Subcutaneous adipose tissue (tissue), 4 donors: ENCODE measurements around the gene PDCD7. TPM values are rescaled to one million over a fixed set of nuclear protein-coding genes. Genes with fewer than 3 reads are reported as not detected.

Experiments
- total RNA-seq, 4 donors: library from RNA; depleted of rRNA; stranded (reverse); fragments of >200 nt; gene quantifications; one replicate each; pipeline ENCODE4 v1.1.0, GENCODE V29; 2016
- TF ChIP-seq, protein P1 (sequence below): fragments of 450-650 bp; IDR thresholded peaks from one replicate; pipeline ENCODE4 v1.5.1; 2016; ENCODE audit warnings: low read depth, mild to moderate bottlenecking, control low read depth, antibody characterized with exemption, moderate library complexity

PDCD7 gene
- total RNA-seq, 4 donors from 2014 or later: 11.9 to 21.1 (median 17.9) TPM

DNA sequence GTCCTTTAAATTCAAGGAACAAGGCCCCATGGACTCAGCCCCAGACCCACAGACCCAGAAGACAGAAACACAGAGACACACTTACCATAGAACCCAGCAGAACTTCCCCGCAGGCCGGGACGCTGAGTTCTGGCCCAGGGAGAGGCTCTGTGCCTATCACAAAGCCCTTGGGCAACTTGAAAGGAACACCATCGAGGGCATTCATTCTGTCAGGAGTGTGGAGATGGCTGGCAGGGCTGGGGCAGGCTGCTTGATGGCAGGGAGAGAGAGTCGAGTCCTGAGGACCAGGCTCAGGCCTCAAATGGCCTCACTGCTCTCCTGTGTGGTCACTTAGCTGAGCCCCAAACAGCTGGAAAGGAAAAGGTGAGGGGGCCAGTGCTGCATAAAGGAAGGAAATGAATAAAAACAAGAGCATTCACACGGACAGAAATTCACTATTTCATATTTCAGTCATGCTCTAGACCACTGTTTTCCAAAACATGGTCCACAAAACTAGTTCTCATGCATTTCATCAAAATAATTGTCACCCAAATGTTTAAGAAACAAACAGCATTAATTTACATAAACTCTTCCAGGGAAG lies 27.5 kb downstream of the PDCD7 start:
- TF ChIP-seq, protein P1, sequence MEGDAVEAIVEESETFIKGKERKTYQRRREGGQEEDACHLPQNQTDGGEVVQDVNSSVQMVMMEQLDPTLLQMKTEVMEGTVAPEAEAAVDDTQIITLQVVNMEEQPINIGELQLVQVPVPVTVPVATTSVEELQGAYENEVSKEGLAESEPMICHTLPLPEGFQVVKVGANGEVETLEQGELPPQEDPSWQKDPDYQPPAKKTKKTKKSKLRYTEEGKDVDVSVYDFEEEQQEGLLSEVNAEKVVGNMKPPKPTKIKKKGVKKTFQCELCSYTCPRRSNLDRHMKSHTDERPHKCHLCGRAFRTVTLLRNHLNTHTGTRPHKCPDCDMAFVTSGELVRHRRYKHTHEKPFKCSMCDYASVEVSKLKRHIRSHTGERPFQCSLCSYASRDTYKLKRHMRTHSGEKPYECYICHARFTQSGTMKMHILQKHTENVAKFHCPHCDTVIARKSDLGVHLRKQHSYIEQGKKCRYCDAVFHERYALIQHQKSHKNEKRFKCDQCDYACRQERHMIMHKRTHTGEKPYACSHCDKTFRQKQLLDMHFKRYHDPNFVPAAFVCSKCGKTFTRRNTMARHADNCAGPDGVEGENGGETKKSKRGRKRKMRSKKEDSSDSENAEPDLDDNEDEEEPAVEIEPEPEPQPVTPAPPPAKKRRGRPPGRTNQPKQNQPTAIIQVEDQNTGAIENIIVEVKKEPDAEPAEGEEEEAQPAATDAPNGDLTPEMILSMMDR: no peak

DNA sequence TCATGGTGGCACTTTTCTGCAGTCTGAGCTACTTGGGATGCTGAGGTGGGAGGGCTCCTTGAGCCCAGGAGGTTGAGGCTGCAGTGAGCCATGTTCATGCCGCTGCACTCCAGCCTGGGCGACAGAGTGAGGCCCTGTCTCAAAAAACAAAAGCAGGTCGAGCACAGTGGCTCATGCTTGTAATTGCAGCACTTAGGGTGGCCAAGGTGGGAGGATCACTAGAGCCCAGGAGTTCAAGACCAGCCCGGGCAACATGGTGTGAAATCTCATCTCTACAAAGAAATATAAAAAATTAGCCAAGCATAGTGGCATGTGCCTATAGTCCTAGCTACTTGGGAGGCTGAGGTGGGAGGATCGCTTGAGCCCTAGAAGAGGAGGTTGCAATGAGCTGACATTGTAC lies 28.6 kb downstream of the PDCD7 start:
- TF ChIP-seq, protein P1: no peak

DNA sequence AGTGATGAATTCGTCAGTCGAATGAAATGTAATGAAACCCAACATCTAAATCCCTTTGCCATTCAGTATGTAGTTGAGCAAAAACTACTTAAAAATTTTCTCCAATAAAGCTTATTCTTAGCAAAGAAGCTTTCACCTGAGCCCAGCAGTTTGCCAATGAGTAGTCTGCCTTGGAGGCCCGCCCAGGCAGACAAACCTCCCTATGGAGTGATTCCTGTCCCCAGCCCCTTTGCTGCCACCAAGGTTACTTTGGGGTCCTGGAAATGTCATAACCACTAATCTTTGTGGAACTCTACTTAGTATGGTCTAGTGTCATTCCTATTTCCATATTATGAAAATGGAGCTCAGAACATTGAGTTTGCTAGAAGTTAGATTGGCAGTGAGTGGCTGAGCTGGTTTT lies 30.7 kb downstream of the PDCD7 start:
- TF ChIP-seq, protein P1: no peak

DNA sequence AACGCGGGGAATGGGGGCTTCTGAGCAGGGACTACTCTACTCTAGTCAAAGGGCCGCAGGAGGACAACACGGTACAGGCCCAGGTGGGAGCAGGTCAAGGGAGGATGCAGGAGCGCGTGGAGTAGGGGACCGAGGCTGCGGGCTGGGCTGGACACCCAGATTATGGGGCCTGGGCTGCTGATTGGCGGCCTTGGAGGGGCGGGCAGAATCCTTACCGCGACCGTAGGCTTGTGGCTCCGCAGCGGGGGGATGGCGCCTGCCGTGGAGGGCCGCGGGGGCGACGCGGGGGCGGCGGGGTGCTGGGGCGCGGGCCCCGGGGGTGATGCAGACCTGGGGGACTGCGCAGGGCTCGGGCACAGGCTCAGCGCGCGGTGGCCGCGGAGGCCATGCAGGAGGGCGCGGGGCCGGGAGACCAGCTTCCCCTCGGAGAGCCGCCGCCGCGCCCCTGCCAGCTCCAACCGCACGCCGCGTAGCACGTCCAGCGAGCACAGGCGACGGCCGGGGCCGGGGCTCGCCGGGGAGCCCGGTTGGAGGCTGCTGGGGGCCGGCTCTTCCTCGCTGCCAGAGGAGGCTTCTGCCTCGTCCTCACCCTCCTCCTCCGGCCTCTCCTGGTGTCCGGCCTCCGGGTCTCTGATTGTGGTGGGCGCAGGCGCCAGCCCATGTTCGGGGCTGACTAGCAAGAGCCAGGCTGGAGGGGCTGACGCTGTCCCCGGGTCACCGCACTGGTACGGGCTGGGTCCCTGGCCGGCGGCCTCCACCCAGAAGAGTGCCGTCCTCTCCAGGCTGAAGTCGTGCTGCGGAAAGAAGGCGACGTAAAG lies 31.5 kb downstream of the PDCD7 start:
- TF ChIP-seq, protein P1: no peak

DNA sequence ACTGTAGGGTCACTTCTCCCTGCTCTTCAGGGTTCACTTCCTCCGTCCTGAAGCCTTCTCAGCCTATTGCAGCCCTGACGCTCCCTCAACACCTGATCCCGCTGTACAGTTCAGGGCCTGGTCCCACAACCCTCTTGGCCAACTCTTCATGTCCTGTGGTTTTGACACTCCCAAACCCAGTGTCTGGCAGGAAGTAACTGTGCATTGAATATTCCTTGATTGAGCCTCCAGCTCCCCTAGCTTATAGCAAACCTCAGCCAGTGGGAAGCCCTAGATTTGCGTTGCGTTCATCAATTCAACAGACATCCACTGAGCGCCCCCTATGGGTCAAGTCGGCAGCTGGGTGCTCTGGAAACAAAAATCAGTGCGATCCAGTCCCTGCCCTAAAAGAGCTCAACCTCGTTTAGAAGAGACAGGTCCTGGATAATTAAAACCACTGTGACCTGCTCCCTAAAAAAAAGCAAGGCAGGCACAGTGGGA lies 32.2 kb downstream of the PDCD7 start:
- TF ChIP-seq, protein P1: no peak

DNA sequence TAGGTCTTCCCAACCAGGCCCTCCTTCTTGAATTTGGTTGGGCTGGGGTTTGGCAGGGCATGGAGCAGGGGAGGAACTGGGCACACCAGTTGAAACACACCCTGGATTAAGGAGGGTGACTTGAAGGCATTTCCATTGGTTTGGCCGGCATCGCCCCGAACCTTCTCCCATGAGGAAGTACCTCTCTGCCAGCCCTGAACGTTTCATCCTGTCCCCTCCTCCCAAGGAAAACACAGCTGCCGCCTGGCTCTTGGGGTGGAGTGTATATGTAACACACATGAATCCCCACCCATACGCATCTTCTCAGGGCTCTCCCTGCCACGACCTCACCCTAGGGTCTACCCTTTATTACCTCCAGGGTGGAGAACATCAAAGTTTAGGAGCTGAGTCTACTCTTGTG lies 33.2 kb downstream of the PDCD7 start:
- TF ChIP-seq, protein P1: no peak

DNA sequence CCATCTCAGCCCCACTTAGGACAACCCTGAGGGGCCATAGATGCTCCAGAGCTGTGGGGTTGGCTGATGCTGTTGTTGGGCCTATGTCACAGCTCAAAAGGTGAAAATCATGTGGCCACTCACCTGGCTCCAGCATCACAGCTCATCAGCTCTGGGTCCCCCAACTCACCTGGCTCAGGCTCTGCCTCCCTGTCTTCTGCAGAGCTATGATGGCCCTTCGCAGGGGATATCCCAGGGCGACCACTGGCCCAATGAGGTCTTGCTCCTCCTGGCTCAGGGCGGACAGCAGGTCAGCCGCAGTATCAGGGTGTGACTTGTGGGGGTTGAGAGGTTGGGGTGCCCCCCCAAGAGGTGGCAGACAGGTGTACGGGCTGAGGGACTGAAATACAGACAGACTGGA lies 34.3 kb downstream of the PDCD7 start:
- TF ChIP-seq, protein P1: no peak
